GM19239 (cell line): Measurements from ENCODE around the gene BTF3L4.
"Not testable (repeated sequence)": the region's sequence is repeated elsewhere in the genome, so short reads cannot be mapped to it uniquely, and the experiment has no call there.

Experiments
- DNase-seq: peaks from one replicate; pipeline ENCODE4 v3.0.0; 2011; ENCODE audit warnings: low spot score; ENCODE audit not compliant: insufficient read length
- FAIRE-seq: peaks from 2 replicates; lab custom pipeline; 2011; peaks lifted over from hg19 to GRCh38; lab: Jason Lieb, UNC

BTF3L4 gene

DNA sequence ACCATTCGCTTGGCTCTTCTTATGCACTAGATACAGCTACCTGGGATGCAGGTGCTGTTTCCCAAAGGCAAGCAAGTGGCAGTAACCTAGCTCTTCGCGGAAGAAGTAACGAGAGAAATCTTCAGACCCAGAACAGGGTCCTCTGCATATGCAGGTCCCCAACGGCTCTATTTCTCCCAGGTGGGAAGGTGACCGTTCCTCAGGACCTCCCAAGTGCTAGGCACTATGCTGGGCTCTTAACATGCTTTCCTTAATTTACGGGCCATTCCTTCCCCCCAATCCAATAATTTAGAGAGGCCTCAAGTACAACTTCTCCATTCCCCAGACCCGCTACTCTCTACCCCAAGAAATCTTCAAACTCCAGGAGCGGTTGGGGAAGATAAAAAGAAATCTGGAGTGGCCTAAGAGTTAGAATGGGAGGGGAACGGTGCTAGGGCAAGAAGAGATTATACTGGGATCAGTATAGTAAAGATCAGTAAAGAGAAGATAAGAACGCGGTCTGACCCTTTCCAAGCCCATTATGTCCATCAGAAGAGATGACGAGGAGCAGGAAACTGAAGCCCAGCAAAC, 1.5 kb upstream of the BTF3L4 start:
- FAIRE-seq: no peak
- no peak for DNase-seq

DNA sequence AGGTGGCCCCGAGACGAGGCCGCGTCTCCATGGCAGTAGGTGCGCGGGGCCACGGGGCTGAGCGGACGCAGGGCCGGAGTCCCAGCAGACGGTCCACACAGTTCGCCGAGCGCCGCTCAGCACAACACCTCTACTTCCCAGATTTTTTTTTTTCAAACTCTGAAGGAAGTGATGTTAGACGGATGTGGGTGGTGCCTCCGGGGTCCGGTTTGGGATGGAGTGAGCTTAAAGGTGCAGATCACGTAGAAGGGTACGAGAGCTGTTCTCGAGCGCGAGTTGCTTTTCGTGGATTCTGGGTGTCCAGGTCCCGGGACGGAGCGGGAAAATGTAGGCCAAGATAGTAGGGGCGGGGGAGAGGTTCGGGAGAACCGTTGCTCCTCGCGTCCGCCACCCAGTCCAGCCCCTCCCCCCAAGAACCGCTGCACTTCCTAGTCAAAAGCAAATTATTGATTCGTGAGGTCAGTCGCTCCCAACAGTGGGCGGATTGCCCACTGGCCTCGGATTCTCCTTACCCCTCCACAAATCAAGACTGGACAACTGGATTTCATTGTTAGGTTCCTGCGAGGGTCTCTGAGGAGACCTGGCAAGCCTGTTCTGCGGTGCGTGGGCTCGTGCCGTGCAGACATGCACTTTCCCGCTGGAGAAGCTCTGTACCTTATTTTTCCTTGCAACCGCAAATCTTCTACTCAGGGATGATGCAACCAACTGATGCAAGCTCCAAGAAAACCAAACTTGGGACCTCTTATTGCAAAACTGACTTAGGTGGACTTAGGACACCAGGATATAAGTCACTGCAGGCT, 829 bp upstream of the BTF3L4 start, which contains the start of gene TXNDC12:
TXNDC12 (minus strand) TSS at position 126 of the 800 bp plus-strand sequence; CDS start at position 31, 95 bp downstream.
- DNase-seq (no peak), FAIRE-seq (peak; percentile 96)

DNA sequence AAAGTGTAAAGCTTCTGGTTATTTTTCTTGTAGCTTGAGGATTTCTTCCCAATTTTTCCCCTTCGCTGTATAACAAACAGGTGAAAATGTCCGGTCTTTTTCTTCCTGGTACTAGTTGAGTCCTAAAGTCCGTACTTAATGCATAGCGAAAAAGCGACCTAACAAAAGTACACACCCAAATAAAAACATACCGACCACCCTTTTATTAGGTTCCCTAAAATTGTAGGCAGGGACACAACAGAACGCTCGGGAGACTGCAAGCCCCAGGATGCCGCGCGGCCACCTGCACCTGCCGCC, 281 bp upstream of the BTF3L4 start:
- FAIRE-seq: no peak
- no peak for DNase-seq

DNA sequence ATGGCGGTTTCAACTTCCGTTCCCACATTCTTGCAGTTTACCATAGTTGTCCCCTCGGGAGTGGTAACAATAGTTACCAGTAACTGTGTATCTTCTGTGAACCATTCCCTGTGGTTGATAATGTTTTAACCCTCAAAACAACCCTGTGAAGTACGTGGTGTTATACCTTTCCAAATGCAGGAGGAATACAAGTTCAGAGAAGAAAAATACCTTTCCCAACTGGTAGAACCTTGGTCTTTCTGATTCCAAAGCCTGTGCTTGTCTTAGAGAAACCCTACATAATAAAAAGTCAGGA, 789 bp downstream of the BTF3L4 start:
- FAIRE-seq (no peak), DNase-seq (no peak)

DNA sequence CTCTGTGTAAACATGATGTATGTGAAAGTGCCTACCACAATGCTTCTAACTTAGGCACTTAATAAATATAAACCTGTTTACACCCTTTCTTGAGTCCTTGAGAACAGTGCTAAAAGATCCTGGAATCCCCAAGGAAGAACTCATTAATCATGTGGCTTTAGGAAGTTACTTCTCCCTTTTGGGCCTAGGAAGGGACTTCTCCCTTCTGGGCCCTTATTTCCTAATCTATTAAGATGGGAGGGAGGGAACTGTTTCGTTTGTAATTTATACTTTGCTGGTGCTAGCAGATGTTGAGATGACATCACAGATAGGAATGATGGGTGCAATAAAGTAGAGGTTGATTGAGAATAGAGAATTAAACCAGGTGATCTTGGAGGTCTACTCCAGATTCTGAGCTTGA, 1.2 kb downstream of the BTF3L4 start:
- no peak for DNase-seq
- no peak for FAIRE-seq

DNA sequence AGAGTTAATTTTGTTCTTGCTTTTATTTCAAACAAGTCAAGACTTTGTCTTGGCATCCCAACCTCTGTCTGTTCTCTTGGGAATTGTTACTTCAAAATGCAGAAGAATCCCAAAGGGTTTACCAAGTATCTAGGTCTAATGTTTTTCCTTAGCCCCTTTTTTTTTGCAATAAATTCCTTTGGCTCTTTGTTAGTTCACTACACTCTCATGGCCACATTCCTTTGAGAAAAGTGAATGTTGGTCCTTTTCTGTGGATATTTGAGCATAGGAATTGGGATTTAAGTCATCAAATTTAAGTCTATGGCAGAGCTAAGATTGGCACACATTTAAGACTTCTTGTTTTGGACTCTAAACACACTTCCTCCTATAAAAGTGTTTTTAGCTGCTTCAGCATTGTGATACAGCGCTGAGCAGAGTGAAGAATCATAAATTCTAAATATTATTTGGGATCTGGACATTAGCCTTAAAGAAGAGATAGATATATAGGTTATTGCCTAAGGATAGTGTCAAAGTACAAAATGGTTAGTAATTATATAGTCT, 1.9 kb downstream of the BTF3L4 start:
- DNase-seq (no peak), FAIRE-seq (no peak)

DNA sequence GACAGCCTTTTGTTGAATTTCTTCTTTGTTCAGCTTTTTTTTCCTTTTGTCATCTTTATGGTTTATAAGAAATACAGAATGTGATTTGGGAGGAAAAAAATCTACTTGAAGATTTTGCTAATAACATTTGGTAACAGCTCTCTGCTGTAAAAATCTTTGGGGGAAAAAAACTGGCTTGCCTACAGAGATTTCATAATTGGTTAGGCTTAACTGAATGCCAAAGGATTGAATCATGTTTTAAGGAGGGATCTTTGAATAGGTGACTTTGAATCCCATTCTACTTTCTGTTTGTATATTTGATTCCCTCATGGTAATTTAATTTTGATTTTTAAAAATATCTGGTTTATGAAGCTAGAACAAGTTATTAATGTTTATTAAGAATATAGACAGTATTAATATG, 3.2 kb downstream of the BTF3L4 start:
- FAIRE-seq (no peak), DNase-seq (no peak)

DNA sequence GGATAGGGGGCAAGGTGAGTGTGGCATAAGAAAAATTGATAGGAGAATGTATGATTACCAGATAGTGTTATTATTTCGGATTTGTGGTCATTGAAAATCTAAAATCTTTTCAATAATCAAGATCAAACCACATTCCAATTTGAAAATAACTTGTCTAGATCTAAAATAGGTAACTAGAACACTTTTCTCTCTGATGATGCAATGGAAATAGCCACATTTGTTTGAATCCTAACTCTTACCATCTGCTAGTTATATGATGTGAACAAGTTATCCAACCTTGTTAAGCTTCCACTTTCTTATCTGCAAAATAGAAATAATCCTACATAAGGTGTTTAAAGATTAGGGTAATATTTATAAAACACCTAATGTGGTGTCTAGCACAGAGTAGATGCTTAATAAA, 3.8 kb downstream of the BTF3L4 start:
- FAIRE-seq: no peak
- no peak for DNase-seq

DNA sequence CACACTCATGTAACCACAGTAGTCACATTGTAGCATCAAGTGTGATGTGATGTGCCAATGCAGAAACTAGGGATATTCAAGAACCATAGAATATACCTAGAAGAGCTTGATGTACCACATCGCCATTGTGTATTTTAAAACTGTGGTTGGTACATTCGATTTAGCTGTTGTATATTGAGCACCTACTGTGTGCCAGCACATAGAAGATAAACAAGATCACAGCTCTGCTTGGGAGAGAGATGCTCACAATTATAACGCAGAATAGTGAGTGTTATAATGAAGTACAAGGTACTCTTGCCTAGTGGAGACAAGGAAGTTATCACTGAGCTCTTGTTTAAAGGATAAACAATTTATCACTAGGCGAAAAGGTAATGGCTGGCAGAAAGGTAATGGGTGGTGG, 4.7 kb downstream of the BTF3L4 start:
- no peak for FAIRE-seq
- DNase-seq: no peak

DNA sequence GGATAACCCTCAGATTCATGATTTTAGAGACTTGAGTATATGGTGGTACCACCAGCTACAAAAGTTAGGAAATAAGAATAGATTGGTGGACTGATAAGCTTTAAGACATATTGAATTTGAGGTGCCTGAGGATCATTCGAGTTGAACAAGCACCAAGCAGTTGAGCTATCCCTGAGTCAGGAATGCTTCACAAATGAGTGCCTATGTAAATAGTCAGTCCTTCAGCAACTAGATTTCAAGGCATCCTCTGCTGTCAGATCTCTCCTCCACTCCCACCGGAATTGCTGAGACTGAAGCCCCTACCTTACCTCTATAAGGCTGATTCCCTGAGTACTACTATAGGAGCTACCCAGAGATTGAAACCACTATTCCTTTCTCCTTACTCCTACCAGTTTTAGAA, 7.1 kb downstream of the BTF3L4 start:
- DNase-seq: no peak
- no peak for FAIRE-seq

DNA sequence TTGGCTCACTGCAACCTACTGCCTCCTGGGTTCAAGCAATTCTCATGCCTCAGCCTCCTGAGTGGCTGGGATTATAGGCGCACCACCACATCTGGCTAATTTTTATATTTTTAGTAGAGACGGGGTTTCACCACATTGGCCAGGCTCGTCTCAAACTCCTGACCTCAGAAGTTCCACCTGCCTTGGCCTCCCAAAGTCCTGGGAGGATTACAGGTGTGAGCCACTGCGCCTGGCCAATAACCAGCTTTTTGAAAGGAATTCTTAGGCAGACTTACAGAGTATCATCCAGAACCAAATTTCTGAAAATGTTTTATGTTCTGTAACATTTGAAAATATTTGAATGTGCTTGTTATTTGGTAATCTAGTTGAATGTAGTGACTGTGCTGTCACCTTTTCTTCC, 14.6 kb downstream of the BTF3L4 start:
- FAIRE-seq (no peak), DNase-seq (no peak)

DNA sequence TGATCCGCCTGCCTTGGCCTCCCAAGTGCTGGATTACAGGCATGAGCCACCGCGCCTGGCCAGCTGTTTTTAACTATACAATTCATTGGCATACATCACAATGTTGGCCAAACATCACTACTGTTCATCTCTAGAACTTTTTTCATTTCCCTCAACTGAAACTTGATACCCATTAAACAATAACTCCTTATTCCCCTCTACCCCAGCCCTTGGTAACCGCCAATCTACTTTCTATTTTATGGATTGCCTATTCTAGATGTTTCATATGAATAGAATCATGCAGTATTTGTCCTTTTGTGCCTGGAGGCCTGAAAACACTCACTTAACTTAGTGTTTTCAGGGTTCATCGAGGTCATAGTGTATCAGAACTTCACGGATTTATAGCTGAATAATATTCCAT, 16.2 kb downstream of the BTF3L4 start:
- DNase-seq: no peak
- FAIRE-seq: no peak

DNA sequence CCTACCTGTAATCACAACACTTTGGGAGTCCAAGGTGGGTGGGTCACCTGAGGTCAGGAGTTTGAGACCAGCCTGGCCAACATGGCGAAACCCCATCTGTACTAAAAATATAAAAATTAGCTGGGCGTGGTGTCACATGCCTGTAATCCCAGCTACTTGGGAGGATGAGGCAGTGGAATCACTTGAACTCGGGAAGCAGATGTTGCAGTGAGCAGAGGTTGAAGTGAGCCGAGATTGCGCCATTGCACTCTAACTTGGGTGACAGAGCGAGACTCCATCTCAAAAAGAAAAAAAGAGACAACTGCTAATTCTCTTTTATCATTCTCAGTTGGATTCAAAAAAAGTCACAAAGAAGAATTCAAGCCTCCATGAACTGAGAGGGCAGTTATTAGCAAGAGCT, 21.2 kb downstream of the BTF3L4 start:
- not testable (repeated sequence) for DNase-seq, FAIRE-seq

DNA sequence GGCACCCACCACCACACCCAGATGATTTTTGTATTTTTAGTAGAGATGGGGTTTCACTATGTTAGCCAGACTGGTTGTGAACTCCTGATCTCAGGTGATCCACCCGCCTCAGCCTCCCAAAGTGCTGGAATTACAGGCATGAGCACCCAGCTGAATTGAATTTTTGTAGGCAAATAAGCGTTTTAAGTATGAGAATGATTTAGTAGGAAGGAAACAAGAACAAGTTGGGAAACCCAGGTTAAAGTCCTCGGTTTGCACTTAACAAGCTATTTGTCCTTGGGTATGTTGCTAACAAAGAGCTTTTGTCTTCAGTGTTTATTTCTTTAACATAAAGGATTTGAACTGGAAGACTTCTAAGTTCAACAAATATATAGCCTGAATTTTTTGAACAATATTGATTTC, 23.9 kb downstream of the BTF3L4 start:
- DNase-seq (no peak), FAIRE-seq (no peak)

DNA sequence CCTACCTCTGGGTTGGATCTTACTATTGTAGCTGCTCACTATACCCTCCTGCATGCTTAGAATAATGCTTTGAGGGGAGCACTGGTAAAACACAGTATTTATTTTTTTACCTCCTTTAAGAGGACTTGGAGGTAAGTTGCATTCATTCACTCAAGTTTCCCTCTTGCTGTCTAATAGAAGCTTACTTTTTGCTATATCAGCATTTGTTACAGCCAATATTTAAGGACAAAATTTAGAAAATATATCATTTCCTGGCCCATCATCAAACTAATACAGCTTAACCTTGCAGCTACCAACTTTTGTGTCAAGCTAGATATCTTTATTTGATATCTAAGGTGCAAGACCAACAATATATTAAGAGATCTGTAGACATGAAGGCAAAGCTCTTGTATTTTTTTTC, 31.8 kb downstream of the BTF3L4 start:
- DNase-seq, FAIRE-seq: not testable (repeated sequence)

DNA sequence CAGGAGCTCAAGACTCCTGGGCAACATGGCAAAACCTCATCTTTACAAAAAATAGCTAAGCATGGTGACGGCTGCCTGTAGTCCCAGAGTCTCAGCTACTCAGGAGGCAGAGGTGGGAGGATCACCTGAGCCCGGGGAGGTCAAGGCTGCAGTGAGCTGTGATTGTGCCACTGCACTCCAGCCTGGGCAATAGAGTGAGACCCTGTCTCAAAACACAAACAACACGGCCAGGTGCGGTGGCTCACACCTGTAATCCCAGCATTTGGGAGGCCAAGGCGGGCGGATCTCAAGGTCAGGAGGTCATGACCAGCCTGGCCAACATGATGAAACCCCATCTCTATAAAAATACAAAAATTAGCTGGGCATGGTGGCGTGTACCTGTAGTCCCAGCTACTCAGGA, 38.2 kb downstream of the BTF3L4 start:
- not testable (repeated sequence) for DNase-seq, FAIRE-seq

DNA sequence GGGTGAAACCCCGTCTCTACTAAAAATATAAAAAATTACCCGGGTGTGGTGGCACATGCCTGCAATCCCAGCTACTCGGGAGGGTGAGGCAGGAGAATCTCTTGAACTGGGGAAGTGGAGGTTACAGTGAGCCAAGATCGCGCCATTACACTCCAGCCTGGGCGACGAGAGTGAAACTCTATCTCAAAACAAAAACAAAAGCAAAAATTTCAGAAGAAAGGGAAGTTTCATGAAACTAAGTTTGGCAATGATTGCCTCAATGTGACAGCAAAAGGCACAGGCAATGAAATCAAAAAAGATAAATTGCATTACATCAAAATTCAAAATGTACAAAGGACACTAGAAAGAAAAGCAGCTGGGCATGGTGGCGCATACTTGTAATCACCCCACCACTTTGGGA, 40.1 kb downstream of the BTF3L4 start:
- FAIRE-seq (no peak), DNase-seq (no peak)

DNA sequence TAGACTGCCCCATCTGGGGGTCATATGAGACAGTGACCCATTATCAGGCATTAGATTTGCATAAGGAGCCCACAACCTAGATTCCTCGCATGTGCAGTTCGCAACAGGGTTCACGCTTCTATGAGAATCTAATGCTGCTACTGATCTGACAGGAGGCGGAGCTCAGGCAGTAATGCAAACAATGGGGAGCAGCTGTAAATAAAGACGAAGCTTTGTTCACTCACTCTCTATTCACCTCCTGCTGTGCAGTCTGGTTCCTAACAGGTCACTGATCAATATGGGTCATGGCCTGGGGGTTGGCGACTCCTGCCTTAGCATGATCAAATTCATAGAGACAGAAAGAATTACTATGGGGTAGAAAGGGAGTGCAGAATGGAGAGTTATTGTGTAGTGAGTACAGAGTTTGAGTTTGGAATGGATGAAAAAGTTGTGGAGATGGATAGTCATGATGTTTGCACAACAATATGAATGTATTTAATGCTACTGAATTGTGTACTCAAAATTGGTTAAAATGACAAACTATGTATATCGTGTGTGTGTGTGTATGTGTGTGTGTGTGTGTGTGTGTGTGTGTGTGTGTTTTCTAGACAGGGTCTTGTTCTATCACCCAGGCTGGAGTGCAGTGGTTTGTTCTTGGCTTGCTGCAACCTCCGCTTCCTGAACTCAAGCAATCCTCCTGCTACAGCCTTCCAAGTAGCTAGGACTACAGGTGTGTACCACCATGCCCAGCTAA, 42.2 kb downstream of the BTF3L4 start:
- DNase-seq (no peak), FAIRE-seq (no peak)

DNA sequence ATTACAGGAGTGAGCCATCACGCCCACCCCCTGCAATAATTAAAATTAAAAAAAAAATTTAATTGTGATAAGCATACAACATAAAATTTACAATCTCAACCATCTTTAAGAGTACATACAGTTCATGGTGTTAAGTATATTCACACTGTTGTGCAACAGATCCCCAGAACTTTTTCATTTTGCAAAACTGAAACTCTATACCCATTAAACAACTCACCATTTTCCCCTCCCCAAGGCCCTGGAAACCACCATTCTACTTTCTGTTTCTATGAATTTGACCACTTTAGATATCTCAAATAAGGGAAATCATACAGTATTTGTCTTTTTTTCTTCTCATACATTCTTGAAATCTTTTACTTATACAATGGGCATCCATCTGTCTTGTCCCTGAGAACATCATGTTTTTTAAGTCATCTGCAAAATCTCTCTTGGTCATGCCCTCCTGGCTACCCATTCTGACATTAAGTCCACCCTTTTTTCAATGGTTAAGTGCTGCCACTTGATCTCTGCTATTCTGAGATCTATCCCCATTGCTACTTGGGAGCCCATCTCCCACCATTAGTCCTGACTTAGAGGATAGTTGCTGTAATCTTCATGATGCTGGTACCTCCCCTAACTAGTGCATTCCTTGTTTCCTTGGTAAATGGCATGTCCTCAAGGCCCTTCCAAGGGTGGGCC, 46.4 kb downstream of the BTF3L4 start:
- peak; percentile 61 for FAIRE-seq

DNA sequence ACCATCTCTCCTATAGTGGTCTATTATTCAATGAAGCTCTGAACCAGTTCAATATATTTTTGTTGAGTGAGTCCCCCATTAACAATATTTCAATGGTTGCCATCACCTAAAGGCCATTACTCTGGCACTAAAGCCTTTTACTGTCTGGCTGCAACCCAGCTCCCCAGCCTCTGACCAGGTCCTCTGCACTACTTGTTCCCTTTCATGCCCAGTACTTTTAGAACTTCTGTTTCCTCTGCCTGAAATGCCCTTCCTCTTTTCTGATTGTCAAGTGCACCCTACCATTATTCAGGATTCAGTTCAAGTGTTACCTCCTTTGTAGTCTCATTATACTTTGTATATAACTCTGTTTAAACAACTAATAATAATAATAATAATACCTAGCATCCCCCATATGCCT, 55.4 kb downstream of the BTF3L4 start:
- FAIRE-seq: no peak

More for the DNA sequence above, 46.4 kb downstream of the BTF3L4 start:
- peak; percentile 9 for DNase-seq

DNA sequence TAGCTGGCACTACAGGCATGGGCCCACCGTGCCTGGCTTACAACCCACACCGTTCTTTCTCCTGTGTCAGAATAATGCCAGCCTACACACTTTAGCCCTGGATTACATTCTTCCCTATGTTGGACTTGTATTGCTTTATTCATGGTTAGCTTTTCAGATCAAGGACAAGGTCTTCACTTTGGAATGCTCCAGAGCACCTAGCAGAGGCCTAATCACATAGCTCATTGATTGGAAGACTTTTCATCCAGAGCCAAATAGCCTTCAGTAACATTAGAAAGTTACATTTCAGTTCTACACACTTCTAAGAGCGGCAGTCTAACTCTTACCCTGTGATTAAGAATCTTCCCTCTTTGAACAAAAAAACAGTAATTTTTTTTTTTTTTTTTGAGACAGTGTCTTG, 56.4 kb downstream of the BTF3L4 start:
- no peak for FAIRE-seq

More for the DNA sequence above, 55.4 kb downstream of the BTF3L4 start:
- DNase-seq: no peak

More for the DNA sequence above, 56.4 kb downstream of the BTF3L4 start:
- DNase-seq: no peak
